MV-4-11 (cell line): ENCODE measurements around the gene SPOCD1.

ENCODE experiments used
- DNase-seq: peaks from one replicate; lab custom pipeline; 2025; lab: John Stamatoyannopoulos, UW

Gene SPOCD1

GRCh38 chr1:31799895-31800673, 15.7 kb downstream of the SPOCD1 start:
- DNase-seq, result no peak

DNA sequence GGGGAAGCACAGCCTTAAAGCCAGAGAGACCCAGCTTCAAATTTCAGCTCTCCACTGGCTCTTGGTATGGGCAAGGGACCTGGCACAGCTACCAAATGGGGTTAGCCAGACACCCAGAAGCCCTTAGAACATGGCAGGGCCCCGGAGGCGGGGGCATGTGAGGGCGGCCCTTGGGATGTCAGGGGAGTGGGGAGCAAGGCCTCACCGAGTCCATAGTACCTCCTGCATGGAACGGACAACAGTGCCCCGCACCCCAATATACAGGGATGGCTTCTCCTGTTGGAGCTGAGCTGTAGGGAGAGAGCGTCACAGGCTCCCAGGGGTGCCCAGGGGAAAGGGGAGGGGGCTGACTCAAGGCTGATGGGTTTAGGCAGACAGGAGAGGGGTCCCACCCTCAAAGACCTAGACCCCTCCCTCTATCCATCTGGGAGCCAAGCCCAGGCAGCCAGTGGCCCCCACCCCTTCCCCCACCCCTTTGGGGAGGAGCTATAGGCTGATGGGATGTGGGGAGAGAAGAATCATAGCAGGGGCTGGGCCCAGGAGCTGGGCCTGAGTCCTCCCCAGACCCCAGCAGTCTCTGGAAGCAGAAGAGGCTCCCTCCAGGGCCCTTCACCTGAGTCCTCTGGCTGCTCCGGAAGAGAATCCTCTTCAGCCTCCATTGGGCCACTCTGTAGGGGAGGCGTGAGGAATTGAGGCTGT, 16.5 kb downstream of the SPOCD1 start:
- no peak for DNase-seq

DNA sequence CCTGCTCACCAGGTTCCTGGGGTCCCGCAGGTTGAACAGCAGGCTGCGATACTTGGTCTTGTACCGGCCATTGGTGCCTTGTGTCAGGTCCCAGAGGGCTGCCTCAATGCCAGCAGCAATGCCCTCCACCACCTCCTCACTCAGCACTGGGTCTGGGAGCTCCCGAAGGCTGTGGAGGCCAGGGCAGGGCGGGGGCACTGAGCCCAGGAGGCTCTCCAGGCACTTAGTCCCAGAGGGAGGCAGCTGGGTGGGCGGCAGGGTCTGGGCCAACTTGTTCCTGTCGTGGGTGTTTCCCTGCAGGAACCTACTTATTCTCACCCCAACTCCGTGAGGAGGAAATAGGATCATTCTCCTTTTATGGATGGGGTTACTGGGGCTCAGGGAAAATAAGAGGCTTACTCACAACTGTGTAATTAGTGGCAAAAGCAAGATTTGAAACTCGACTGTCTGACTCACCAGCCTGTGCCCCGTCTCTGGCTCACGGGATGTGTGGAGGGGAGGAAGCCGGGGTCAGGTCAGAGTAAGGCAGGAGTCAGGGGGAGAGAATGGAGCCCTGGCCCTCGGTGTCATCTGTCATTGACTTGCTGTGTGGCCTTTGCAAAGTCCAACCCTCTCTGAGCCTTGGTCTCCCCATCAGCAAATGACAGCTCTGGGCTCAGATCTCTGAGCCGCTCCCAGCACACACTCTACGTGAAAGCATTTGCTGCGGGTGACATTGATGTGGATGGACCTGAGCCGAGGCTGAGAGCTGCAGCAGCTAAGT, 17.2 kb downstream of the SPOCD1 start:
- peak; percentile 56 for DNase-seq

- no peak for DNase-seq
Observed at GRCh38 chr1:31798086-31798432, 17.8 kb downstream of the SPOCD1 start.

- no peak for DNase-seq
Observed at GRCh38 chr1:31797216-31797615, 18.6 kb downstream of the SPOCD1 start.

DNA sequence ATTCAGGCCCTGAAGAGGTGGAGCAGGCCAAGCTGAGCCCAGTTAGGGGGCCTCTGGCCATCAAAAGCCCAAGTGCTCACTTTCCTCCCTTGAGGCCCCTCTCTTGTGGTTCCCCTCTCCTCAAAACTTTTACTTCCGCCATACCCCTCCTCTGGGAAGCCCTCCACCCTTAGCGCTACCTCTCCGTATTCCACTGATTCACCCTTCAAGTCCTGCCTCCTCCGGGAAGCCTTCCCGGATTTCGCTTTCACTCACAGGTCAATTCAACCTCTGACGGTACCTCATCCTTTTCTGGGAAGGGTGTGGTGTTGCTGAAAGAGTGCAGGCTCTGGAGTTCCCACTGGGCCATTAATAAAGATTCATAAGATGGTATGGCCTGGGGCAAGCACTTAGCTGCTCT, 19.1 kb downstream of the SPOCD1 start:
- DNase-seq, result no peak

- no peak for DNase-seq
Observed at GRCh38 chr1:31795801-31796621, 19.8 kb downstream of the SPOCD1 start.

GRCh38 chr1:31795096-31795675, 20.6 kb downstream of the SPOCD1 start:
- no peak for DNase-seq

DNA sequence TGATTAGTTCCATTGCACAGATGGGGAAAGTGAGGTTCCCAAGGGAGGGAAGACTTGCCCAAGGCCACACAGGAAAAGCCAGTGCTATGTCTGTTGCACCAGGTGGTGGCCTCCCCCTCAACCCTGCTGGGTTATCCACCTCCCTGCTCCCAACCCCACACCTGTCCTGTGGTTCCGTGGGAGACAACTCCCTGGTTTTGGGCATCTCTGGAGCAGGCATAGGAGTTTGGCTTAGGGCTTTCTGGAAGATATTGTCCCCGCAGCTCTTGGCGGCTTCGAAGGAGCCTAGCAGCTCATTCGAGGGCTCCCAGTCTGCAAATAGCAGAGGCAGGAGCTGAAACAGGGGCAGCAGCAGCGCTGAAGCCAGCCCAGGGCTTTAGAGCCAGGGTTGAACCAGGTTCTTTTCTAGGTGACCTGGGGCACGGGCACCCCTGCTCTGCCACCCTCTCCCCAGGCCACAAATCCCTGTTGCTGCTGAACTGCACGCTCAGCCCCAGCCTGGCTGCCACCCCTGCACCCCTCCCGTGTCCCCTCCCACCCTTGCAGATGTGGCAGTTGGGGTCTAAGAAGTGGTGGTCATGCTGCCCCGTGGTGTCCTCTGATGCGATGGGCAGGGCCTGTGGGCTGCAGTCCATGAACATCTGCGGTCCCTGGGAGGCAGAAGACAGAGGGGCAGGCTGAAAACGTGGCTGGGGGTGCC, 22.1 kb downstream of the SPOCD1 start:
- no peak for DNase-seq

- no peak for DNase-seq
Observed at GRCh38 chr1:31793086-31793485, 22.7 kb downstream of the SPOCD1 start.

DNA sequence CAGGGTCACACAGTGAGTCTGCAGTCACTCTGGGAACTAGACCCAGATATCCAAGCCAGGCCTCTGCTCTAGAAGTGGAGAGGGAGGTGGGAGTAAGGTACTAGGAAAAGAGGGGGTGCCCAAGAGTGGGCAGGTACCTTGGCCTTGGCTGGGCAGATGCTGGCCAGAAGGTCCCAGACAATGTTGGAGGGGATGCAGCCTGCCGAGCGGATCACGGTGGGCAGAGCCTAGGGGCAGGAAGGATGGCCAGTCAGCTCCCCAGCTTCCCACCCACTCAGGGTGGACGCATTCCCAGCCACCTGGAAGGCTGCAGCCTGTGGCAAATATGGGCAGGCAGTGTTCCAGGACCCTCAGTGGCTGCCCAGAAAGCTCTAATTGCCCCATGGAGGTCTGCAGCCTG, 23.3 kb downstream of the SPOCD1 start:
- no peak for DNase-seq

DNA sequence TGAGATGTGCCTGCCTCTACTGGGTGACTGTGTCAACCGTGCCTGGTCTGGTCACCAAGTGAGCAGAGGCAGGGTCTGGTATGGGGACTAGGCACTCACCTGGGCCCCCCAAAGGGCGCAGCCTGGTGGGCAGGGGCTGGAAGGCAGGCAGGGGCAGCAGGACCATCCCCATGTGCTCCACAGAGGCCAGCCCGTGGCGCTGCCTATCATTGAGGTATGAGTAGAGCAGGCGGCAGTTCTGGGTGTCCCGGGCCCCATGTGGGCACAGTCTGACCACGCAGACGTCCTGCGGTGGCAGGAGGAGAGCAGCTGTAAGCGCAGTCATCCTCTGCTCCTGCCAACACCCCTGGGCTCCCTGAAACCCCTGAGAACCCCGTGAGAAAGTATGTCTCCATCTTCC, 23.7 kb downstream of the SPOCD1 start:
- DNase-seq, result no peak

DNA sequence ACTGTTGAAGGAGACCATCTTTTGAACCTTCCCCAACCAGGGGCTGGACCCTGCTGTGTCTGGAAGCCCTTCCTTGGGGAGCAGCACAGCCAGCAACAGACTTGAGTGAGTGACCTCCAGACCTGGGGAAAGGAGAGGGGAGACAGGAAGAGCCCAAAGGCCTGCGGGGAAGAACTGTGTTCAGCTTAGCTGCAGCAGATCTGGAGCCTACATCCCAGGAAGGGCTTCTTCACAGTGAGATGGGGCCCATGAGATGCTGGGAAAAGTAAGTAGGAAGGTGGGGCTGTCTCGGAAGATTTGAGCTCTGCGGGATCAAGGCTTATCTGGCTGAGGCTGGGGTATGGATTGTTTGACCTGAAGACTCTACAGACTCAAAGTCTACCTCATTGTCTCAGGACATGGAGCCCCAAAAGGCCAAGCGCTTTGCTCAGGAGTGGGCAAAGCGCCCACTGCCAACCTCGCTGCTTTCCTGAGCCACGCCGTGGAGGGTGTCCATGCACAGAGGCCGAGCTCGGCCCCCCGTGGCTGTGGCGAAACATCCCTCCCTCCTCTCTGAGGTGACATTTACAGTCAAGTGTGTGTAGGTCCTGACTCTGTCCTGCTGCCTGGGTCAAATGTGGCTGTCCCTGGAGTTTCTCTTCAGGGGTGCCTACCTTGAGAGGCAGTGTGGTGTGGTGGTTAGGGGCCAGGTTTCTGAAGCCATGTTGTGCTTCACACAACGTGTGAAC, 24.5 kb downstream of the SPOCD1 start:
- no peak for DNase-seq

DNA sequence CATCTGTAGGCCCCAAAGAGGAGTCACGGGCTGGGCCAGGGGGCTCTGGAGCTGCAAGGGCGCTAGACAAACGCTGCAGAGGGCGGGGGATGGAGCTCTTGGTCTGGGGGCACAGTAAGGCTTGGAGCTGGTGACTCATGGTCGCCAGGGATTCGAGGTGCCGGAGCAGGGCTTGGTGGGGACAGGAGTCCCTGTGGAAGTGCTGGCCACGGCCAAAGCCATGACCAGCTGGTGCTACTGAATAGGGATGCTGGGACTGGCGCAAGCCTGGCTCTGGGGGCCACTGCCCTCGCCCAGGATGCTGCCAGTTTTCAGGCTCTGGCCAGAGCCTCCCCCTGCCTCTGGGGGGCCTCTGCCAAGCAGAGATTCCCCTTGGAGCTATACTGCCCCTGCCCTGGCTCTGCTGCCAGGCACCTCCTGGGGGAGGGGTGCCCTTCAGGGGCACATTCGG, 25.2 kb downstream of the SPOCD1 start:
- no peak for DNase-seq

DNA sequence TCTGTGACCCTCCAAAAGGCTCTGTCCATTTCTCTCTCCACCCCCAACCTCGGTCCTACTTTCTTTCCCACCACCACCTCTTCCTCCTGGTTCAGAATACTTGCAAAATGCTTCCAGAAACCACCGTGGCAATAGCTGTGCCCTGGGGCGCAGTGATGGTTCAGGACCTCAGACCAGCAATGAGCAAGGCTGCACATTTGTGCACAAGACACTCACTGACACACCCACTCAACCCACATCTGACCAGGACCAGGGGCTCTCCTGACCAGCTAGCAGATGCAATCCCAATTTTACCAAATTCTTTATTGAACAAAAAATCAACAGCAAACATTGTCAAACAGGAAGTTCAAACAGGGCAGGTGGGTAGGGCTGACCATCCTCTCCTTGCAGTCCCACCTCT, 25.7 kb downstream of the SPOCD1 start:
- DNase-seq, result no peak

GRCh38 chr1:31789259-31790065, 26.4 kb downstream of the SPOCD1 start:
- DNase-seq, result peak; percentile 79

- peak; percentile 49 for DNase-seq
Observed at GRCh38 chr1:31788825-31789256, 27.0 kb downstream of the SPOCD1 start.

DNA sequence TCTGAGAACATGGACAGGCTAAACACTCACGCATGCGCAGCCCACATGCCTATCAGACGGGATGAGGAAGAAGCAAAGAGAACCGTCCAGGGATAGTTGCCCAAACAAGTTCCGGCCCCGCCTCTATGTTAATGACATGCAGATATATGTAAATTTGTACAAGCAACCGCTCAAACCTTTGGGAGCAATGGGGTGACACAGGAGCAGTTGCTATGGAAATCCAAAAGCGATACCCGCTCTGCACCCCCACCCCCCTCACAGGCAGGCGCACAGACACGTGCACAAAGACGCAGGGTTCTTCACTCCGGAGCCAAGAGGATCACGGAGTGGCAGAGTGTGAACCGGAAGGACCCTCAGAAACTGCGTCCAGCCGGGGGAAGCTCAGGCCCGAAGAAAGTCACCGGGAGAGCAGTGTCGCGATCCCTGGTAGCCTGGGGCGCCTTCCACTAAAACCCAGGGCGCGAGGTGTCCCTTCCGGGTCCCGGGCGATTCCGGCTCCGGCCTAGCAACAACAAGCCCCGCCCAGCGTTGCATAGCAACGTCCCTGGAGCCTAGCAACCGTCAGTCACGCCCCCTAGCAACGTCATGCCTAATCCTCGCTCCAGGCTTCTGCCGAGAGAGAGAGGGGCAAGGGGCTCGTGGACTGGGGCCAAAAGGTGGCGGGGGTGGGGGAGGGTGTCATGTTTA, 27.5 kb downstream of the SPOCD1 start:
- peak; percentile 97 for DNase-seq

GRCh38 chr1:31787786-31788137, 28.1 kb downstream of the SPOCD1 start:
- no peak for DNase-seq
